NOMO-1 (cell line): ENCODE data around the gene CSH2.
A peak's percentile ranks its signal among the peaks of the same experiment; 100 is the strongest.
"Not testable (repeated sequence)": the region's sequence is repeated elsewhere in the genome, so short reads cannot be mapped to it uniquely, and the experiment has no call there.

Experiments
- DNase-seq, 2 experiments: peaks; one replicate each; lab custom pipeline; 2025; ENCODE audit not compliant: unreplicated experiment in 2 of 2; lab: John Stamatoyannopoulos, UW

The CSH2 gene

GRCh38 chr17:63873577-63873976 is at the start of gene CSH2:
Gene CSH2, minus strand, starts transcription at chr17:63873677. Its CDS starts 63 bp downstream, at chr17:63873614.
- not testable (repeated sequence) for DNase-seq

- peak in 1 of 2 experiments; percentile 24 for DNase-seq
These were observed 48.9 kb upstream of the CSH2 start for GRCh38 chr17:63922402-63922801.

GRCh38 chr17:63920779-63921178 is 47.3 kb upstream of the CSH2 start:
- not testable (repeated sequence) for DNase-seq

GRCh38 chr17:63920050-63920449 is 46.6 kb upstream of the CSH2 start:
- DNase-seq, result not testable (repeated sequence)

GRCh38 chr17:63919311-63919723 is 45.8 kb upstream of the CSH2 start:
- peak; percentile 8 to 26 for DNase-seq

GRCh38 chr17:63918789-63919305 is 45.4 kb upstream of the CSH2 start, which contains the start of gene GH1:
Gene GH1, minus strand, starts transcription at chr17:63918839. Its CDS starts 63 bp downstream, at chr17:63918776.
- not testable (repeated sequence) for DNase-seq

GRCh38 chr17:63918305-63918704 is 44.8 kb upstream of the CSH2 start:
- DNase-seq, result no peak

GRCh38 chr17:63917646-63918045 is 44.2 kb upstream of the CSH2 start:
- no peak for DNase-seq

GRCh38 chr17:63917206-63917605 is 43.7 kb upstream of the CSH2 start:
- not testable (repeated sequence) for DNase-seq

- no peak for DNase-seq
These were observed 43.2 kb upstream of the CSH2 start for GRCh38 chr17:63916566-63917185.

- DNase-seq, result peak in 1 of 2 experiments; percentile 49
These were observed 42.3 kb upstream of the CSH2 start for GRCh38 chr17:63915753-63916152.

- no peak for DNase-seq
These were observed 41.0 kb upstream of the CSH2 start for GRCh38 chr17:63914471-63914870.

- no peak for DNase-seq
These were observed 38.2 kb upstream of the CSH2 start for GRCh38 chr17:63911657-63912100.

GRCh38 chr17:63911041-63911635 is 37.7 kb upstream of the CSH2 start, which contains the start of gene CSHL1:
Gene CSHL1, minus strand, starts transcription at chr17:63911258. Its CDS starts 62 bp downstream, at chr17:63911196.
- no peak for DNase-seq

- DNase-seq, result no peak
These were observed 36.6 kb upstream of the CSH2 start for GRCh38 chr17:63910096-63910495.

- DNase-seq, result not testable (repeated sequence)
These were observed 36.1 kb upstream of the CSH2 start for GRCh38 chr17:63909586-63909985.

GRCh38 chr17:63907161-63907778 is 33.8 kb upstream of the CSH2 start:
- DNase-seq, result not testable (repeated sequence)

GRCh38 chr17:63904796-63905195 is 31.3 kb upstream of the CSH2 start:
- DNase-seq, result not testable (repeated sequence)

GRCh38 chr17:63903787-63904201 is 30.3 kb upstream of the CSH2 start:
- DNase-seq, result not testable (repeated sequence)

GRCh38 chr17:63901971-63902370 is 28.5 kb upstream of the CSH2 start:
- not testable (repeated sequence) for DNase-seq
